ENCODE data around the gene OR6Q1.

The OR6Q1 gene

DNA sequence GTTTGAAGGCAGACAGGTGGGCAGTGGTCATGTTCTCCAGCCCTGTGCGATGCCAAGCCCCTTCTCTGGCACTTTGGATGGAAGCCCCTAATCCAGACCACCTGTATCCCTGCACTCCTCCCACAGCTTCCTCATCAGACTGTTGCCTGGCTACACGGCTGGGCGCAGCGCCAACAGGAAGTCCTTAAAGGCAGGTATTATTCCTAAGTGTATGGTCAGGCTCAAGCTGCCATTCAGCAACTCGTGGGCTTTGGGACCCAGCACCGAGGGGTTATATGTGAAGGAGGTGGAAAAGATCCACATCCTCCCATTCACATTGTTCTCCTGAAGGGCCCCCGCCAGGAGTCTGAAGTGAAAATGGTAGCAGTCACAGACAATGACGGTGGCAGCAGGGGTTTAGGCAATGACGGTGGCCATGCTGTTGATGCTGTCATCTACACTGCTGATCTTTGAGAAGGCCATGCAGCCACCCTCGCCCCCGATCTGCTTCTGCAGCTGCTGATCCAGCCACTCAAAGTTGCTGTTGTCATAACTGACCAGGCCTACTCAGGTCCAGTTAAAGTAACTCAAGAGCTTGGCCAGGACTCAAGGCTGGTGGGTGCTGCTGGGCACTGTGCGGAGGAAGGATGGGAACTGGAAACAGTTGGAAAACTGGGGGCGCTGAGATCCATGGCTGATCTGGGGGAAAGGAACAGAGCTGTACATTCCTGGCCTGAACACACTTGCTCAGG, 27.7 kb downstream of the OR6Q1 start:
- no peak for DNase-seq (ENCODE audit: low read depth)

DNA sequence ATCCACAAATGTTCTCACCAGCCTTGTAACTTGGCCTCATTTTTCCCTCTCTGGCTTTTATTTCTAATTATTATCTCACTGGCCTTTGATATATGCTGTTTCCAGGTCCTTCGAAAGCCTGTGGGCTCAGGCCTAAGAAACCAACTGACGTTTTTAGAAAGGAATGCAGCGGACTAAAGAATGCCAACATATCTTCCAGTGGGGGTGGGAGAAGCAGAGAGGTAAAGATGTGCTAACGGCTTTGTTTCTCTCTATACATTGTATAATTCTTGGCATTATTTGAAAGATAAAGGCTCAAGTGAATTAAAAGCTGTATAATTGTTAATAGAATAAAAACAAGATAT, 28.2 kb downstream of the OR6Q1 start:
- DNase-seq (ENCODE audit: low read depth): no peak

DNA sequence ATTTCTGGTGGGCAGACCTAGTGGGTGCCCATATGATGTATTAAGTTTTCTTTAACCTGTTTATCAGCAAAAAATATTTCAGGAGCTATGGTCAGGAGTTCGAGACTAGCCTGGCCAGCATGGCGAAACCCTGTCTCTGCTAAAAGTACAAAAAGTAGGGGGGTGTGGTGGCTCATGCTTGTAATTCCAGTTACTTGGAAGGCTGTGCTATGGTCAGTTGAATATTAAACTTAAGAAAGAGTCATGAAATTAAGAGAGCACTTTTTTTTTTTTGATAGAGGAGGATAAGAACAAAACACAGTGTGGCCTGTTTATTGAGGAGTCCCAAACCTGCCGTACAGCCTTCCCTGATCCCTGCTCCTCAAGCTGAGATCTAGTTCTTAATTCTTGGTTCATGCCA, 29.8 kb downstream of the OR6Q1 start:
- no peak for DNase-seq (ENCODE audit: low read depth)

DNA sequence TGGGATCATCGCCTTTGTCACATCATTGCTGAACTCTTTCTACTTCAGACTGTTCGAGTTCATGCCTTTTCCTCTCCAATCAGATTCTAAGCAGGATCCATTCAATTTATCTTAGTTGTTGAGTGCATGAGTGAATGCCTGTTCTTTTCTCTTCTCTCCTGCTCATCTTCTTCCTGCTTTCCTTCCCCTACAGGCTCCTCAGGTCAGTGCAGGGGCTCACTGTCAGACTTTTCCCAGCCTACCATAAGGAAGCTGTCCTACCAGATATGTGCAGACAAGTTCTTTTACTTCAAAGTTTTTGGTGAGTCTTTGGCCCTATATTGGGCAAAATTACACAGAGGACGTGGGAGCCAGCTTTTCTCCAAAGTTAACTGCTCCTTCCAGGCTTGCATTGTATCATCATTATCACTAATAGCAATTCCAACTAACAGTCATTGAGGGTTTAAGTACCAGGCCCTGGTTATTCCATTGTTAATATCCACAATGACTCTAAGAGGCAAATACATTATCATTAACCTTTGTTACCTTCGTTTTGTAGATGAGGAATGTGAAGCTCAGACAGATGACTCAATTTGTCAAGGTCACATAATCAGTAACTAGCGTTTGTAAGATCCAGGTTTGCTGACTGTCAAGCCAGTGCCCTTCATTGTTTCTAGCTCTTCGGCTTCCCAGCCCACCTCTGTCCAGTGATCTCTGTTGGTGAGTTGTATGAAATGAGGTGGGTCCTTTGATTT, 30.4 kb downstream of the OR6Q1 start:
- no peak for DNase-seq (ENCODE audit: low read depth)

DNA sequence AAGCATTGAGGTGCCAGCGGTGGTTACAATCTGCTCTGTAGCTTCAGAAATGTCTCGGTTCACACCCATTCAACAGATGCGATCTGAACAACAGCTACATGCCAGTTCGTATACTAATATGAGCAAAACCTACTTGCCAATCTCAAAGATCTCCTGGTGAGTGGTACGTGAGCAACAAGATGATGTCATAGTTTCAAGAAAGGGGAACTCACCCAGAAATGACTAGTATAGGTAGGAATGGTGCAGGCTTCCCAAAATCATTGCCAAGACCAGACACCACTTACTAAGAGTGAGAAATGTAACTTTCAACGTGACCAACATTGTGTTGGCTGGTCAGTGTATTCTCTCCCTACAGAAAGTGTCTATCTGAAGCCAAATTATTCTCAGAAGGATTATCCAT, 31.1 kb downstream of the OR6Q1 start:
- no peak for DNase-seq (ENCODE audit: low read depth)

DNA sequence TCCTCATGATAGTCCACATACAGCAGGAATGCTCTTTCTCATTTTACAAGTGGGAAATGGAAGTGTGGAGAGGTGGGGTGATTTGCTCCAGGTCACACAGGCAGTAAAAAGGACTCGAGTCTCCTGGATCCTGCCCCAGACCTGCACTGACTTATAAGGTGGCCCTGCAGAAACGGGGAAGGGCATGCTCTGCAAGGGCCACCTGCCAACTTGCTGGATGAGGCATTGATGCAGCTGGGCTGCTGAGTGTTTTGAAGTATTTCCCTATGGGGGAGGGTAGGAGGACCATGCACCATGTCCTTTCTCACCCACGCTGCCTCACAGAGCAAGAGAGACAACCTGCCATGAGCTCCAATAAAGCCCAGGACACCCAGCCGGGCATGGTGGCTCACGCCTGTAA, 36.9 kb downstream of the OR6Q1 start:
- DNase-seq (ENCODE audit: low read depth): no peak

DNA sequence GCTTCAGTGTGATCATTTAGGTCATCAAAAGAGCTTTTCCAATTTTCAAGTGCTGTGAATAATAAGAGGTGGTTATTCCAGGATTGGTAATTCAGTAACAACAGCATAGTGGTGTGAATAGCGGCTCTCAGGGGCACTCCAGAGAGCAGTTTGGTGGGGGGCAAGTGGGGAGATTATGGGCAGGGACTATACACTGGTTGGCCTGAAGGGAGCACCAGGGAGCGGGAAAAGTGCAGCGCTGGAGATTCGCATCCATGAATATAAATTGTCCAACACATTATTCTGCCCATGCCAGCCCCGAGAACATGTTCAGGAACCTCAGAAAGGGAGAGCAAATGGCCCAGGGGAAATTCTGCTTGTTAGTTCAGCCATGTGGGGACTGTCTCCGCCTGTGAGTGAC, 37.9 kb downstream of the OR6Q1 start:
- no peak for DNase-seq (ENCODE audit: low read depth)

DNA sequence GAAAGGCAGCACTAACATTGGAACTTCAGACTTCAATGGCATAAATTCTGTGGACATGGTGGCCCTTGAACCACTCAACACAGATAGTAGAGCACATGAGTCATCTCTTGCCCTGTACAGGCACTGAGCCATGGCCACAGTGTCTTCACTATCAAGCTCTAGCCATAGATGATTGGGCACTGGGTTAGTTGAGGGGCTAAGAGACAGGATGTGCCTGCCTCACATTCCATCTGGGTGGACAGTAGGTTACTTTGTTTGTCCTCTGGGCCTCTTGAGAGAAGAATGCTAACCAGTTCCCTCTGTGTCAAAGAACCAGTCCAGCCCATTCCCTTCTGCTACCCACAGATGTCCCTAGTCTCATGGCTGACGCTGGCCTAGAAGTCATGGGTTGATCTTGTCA, 39.8 kb downstream of the OR6Q1 start:
- DNase-seq (ENCODE audit: low read depth): no peak

DNA sequence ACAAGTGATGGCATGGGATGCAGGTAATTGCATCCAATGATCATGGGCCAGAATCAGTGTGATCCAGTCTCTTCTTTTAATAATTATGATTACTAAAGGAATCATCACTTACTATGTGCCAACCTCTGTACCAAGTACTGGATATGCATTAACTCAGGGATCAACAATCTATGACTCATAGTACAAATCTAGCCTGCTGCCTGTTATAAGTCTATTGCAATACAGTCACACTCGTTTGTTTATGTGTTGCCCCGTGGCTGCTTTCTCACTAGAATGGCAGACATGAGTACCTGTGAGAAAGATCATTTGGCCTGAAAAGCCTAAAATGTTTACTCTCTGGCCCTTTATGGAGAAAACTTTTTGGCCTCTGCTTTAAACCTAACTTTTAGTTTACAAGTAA, 45.0 kb downstream of the OR6Q1 start:
- no peak for DNase-seq (ENCODE audit: low read depth)
